Osteocyte (in vitro differentiated cells): ENCODE measurements around the gene PSMG4. TPM values are rescaled to one million over a fixed set of nuclear protein-coding genes. Genes with fewer than 3 reads are reported as not detected.
A peak's percentile ranks its signal among the peaks of the same experiment; 100 is the strongest.

Experiments
- DNase-seq: peaks from one replicate; pipeline ENCODE4 v3.0.0; 2021; ENCODE audit warnings: mixed read lengths; ENCODE audit not compliant: unreplicated experiment; ENCODE audit errors: extremely low spot score
- H3K27ac Mint-ChIP-seq: one replicate; pipeline ENCODE4 v1.8.0; 2021; ENCODE audit warnings: mild to moderate bottlenecking, mixed read lengths; ENCODE audit not compliant: unreplicated experiment
- H3K27me3 Mint-ChIP-seq: one replicate; pipeline ENCODE4 v1.8.0; 2021; ENCODE audit warnings: mixed read lengths; ENCODE audit not compliant: unreplicated experiment
- H3K36me3 Mint-ChIP-seq: one replicate; pipeline ENCODE4 v1.8.0; 2021; ENCODE audit warnings: mixed read lengths; ENCODE audit not compliant: unreplicated experiment
- H3K4me1 Mint-ChIP-seq: one replicate; pipeline ENCODE4 v1.8.0; 2021; ENCODE audit warnings: mixed read lengths; ENCODE audit not compliant: unreplicated experiment
- H3K4me3 Mint-ChIP-seq: one replicate; pipeline ENCODE4 v1.8.0; 2021; ENCODE audit warnings: mild to moderate bottlenecking, moderate library complexity, mixed read lengths; ENCODE audit not compliant: unreplicated experiment
- H3K9me3 Mint-ChIP-seq: one replicate; pipeline ENCODE4 v1.8.0; 2021; ENCODE audit warnings: mixed read lengths; ENCODE audit not compliant: unreplicated experiment
- total RNA-seq: library from RNA; stranded (reverse); gene quantifications from 2 replicates; pipeline ENCODE4 v1.2.1, GENCODE V29; 2021
- TF ChIP-seq, protein P1 (sequence below): fragments of 200-600 bp; sonication (generic); IDR thresholded peaks from 2 replicates; pipeline ENCODE4 v1.5.0; 2021; ENCODE audit warnings: antibody characterized with exemption, mild to moderate bottlenecking, moderate library complexity

PSMG4 gene
- total RNA-seq, 1 donor from 2014 or later: 22.0 TPM

DNA sequence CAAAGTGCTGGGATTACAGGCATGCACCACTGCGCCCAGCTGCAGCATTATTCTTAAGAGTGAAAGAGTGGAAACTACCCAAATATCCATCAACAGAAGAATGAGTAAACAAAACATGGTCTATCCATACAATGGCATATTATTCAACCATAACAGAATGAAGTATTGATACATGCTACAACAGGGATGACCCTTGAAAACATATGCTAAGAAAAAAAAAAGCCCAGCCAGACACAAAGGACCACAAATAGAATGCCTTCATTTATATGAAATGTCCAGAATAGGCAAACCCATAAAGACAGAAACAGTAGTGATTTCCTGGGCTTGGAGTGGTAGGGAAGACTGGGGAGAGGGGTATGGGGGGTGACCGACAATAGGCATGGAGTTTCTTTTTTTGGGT is 38.4 kb upstream of the PSMG4 start:
- TF ChIP-seq, protein P1, sequence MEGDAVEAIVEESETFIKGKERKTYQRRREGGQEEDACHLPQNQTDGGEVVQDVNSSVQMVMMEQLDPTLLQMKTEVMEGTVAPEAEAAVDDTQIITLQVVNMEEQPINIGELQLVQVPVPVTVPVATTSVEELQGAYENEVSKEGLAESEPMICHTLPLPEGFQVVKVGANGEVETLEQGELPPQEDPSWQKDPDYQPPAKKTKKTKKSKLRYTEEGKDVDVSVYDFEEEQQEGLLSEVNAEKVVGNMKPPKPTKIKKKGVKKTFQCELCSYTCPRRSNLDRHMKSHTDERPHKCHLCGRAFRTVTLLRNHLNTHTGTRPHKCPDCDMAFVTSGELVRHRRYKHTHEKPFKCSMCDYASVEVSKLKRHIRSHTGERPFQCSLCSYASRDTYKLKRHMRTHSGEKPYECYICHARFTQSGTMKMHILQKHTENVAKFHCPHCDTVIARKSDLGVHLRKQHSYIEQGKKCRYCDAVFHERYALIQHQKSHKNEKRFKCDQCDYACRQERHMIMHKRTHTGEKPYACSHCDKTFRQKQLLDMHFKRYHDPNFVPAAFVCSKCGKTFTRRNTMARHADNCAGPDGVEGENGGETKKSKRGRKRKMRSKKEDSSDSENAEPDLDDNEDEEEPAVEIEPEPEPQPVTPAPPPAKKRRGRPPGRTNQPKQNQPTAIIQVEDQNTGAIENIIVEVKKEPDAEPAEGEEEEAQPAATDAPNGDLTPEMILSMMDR: no peak
- DNase-seq: no peak
- Mint-ChIP-seq H3K9me3 (no peaks in the 10 kb centered on the region), H3K36me3 (peaks cover 12% of the 10 kb centered on the region), H3K4me1 (peaks cover 7% of the 10 kb centered on the region), H3K27ac (no peak overlapping the region), H3K4me3 (no peak overlapping the region), H3K27me3 (no peaks in the 10 kb centered on the region)

DNA sequence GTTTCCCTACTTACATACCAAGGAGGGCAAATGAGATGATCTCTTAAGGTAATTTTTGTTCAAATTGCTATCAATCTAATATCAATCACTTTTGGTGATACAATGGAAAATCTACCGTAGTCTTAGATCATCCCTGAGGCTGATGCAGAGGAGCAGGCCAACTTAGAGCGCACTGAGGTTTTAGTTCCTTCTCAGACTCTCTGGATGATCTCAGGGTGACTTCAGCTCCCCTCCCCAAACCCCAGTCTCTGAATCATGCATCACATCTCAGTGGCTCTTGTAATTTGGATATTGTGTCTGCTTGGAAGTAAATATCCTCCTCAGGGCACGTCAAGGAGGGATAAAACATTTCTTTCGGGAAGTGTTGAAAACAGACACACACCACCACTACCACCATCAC is 37.2 kb upstream of the PSMG4 start:
- peaks cover 15% of the 10 kb centered on the region for H3K36me3 Mint-ChIP-seq
- TF ChIP-seq, protein P1: no peak
- H3K4me3 Mint-ChIP-seq: no peak overlapping the region
- peaks cover 18% of the 10 kb centered on the region for H3K4me1 Mint-ChIP-seq
- DNase-seq: no peak
- no peaks in the 10 kb centered on the region for H3K27me3 Mint-ChIP-seq
- no peaks in the 10 kb centered on the region for H3K9me3 Mint-ChIP-seq
- H3K27ac Mint-ChIP-seq: no peak overlapping the region

DNA sequence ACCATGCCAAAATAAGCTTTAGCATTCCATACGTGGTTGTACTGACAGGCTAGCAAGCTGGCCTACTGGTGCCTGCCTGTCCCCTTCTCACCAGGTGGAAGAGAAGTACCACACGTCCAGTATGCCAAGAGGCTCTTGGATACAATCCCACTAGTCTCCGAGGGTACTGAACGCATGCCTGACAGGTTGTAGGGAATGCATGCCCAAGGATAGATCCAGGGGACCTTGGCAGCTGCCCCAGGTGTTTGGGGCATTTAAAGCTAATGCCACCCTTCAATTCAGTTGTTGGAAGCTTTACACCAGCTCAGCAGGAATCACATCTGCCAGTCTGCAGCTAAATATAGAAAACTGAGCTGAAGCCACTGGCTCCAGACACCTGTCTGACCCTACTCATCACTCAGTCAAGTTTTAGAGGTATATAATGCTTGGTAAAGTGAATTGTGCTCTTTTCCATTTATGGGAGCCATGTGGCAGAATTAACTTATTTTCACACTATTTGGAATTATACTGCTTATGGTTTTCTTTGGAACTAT is 36.2 kb upstream of the PSMG4 start:
- no peak overlapping the region for H3K27ac Mint-ChIP-seq
- TF ChIP-seq, protein P1: no peak
- H3K27me3 Mint-ChIP-seq: no peaks in the 10 kb centered on the region
- peaks cover 15% of the 10 kb centered on the region for H3K36me3 Mint-ChIP-seq
- no peaks in the 10 kb centered on the region for H3K9me3 Mint-ChIP-seq
- peaks cover 23% of the 10 kb centered on the region for H3K4me1 Mint-ChIP-seq
- H3K4me3 Mint-ChIP-seq: no peak overlapping the region
- DNase-seq: no peak

DNA sequence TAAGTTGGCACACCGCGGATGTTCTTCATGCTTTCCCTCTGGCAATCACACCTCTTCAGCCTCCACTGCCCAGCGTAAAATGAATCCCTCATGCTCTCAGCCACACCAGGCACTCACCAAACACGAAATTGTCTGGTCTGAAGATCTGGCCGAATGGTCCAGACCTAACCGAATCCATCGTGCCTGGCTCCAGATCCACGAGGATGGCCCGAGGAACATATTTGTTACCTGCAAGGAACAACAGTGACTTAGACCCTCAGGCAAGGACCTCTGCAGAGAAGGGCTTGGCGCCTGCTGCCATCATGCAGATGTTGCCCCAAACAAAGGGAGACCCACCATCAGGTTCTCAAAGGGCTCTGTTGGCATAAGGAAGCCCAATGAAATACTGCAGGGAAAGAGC is 32.7 kb upstream of the PSMG4 start:
- Mint-ChIP-seq H3K27me3 (peaks cover 6% of the 10 kb centered on the region), H3K27ac (no peak overlapping the region), H3K9me3 (no peaks in the 10 kb centered on the region), H3K36me3 (peaks cover 15% of the 10 kb centered on the region), H3K4me1 (peaks cover 49% of the 10 kb centered on the region), H3K4me3 (peak overlapping the region; percentile 91)
- TF ChIP-seq, protein P1: no peak
- DNase-seq: no peak

DNA sequence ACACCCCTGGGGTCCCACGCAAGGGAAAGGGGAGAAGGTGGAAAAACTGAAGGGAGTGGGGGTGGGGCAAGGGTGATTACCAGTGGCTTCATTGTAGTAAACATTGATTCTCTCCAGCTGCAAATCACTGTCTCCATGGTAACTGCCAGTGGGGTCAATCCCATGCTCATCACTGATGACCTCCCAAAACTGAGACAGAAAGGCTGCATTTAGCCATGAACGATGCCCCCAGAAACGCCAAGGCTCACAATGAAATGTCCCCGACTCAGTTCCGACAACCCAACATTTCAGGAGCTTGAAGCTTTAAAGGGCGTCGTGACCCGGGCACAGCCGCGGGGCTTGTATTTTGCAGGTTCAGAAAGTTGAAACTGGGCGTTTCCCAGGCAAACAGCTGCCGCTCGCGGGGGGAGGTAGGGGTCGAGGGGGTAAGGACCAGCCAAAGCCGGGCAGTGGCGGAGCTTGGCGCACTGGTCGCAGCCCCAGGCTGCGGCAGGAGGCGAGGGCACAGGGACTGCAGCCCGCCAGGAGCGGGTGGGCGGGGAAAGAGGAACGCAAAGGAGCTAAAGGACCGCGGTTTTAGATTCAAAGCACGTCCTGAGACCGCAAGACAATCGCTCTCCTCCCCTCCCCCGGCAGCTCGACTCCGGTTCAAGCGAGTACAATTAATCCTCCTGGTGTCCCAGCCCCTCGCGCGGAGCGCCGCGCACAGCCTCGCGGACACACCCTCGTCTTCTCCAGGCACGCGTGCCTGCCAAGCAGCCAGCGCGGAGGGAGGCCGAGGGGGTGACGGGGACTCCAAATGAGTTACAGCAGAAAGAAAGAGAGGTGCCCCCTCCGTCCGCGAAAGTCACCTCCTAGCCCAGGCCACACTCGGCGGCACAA is 32.0 kb upstream of the PSMG4 start:
- H3K27me3 Mint-ChIP-seq: peaks cover 6% of the 10 kb centered on the region

More for the DNA sequence above, 32.0 kb upstream of the PSMG4 start:
- DNase-seq: no peak
- peaks cover 15% of the 10 kb centered on the region for H3K36me3 Mint-ChIP-seq
- H3K9me3 Mint-ChIP-seq: no peaks in the 10 kb centered on the region
- peak overlapping the region; percentile 91 for H3K4me3 Mint-ChIP-seq
- peaks cover 51% of the 10 kb centered on the region for H3K4me1 Mint-ChIP-seq
- TF ChIP-seq, protein P1: no peak
- peak overlapping the region; percentile 71 for H3K27ac Mint-ChIP-seq
